Hepatocyte (in vitro differentiated cells): Measurements from ENCODE around the gene ZNRF1.

ENCODE experiments used
- EZH2 ChIP-seq: fragments of 200-600 bp; sonication (generic); IDR thresholded peaks from 2 replicates; pipeline ENCODE4 v1.6.1; 2016; ENCODE audit warnings: antibody characterized with exemption, mild to moderate bottlenecking, borderline replicate concordance
- TF ChIP-seq, protein P1 (sequence below): fragments of 200-600 bp; sonication (generic); IDR thresholded peaks from 2 replicates; pipeline ENCODE4 v1.5.1; 2016; ENCODE audit warnings: antibody characterized with exemption, mild to moderate bottlenecking; ENCODE audit not compliant: poor library complexity

DNA sequence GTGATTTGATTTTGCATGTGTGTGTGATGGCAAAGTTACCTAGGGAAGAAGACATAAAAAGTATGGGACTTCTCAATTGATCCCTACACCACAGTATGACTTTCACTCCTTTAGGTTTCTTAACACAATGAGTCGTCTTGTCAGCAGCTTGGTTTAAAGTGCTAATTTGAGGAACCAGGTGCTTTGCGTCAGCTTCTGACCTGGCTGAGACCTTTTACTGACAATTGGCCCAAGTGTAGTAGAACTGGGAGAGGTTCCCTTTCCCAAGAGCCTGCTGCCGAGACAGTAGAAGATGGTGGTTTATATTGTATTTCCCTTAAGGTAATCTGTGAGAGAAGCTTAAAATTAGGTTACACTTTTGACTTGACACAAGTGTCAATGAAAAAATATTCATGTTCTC is 62.8 kb downstream of the ZNRF1 start:
- TF ChIP-seq, protein P1, sequence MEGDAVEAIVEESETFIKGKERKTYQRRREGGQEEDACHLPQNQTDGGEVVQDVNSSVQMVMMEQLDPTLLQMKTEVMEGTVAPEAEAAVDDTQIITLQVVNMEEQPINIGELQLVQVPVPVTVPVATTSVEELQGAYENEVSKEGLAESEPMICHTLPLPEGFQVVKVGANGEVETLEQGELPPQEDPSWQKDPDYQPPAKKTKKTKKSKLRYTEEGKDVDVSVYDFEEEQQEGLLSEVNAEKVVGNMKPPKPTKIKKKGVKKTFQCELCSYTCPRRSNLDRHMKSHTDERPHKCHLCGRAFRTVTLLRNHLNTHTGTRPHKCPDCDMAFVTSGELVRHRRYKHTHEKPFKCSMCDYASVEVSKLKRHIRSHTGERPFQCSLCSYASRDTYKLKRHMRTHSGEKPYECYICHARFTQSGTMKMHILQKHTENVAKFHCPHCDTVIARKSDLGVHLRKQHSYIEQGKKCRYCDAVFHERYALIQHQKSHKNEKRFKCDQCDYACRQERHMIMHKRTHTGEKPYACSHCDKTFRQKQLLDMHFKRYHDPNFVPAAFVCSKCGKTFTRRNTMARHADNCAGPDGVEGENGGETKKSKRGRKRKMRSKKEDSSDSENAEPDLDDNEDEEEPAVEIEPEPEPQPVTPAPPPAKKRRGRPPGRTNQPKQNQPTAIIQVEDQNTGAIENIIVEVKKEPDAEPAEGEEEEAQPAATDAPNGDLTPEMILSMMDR: no peak
- TF ChIP-seq EZH2: no peak
